Heart left ventricle (tissue), 16 donors: Measurements from ENCODE around the gene GRK5. TPM values are rescaled to one million over a fixed set of nuclear protein-coding genes. Genes with fewer than 3 reads are reported as not detected.
A peak's percentile ranks its signal among the peaks of the same experiment; 100 is the strongest.

Source experiments
- ATAC-seq, 4 donors: fragments of 200-7000 bp; cut with Tn5 transposase; one replicate each; pipeline ENCODE4 v1.9.1; 2020 to 2022; ENCODE audit warnings: moderate library complexity in 4 of 4, mild to moderate bottlenecking in 3 of 4, moderate number of reproducible peaks in 1 of 4
- DNase-seq, 5 donors: peaks; one replicate each; pipeline ENCODE4 v3.0.0-alpha.2; 2020
- H3K27ac ChIP-seq, 12 donors: fragments of 200-600 bp; sonication (generic) in 4 of 12; one replicate each; pipeline versions ENCODE4 v1.5.0 to v1.8.0; 2016 to 2022; ENCODE audit warnings: mild to moderate bottlenecking in 2 of 12
- H3K27me3 ChIP-seq, 9 donors: fragments of 200-600 bp; sonication (generic) in 2 of 9; one replicate each; pipeline versions ENCODE4 v1.5.1 to v1.8.0; 2016 to 2022; ENCODE audit warnings: mild to moderate bottlenecking in 3 of 9
- H3K36me3 ChIP-seq, 9 donors: fragments of 200-600 bp; sonication (generic) in 2 of 9; one replicate each; pipeline versions ENCODE4 v1.5.0 to v1.8.0; 2018 to 2022; ENCODE audit warnings: mild to moderate bottlenecking in 2 of 9
- H3K4me1 ChIP-seq, 12 donors: fragments of 200-600 bp; sonication (generic) in 4 of 12; one replicate each; pipeline versions ENCODE4 v1.5.0 to v1.8.0; 2016 to 2022; ENCODE audit warnings: mild to moderate bottlenecking in 3 of 12
- H3K4me3 ChIP-seq, 12 donors: fragments of 200-600 bp; sonication (generic) in 4 of 12; one replicate each; pipeline versions ENCODE4 v1.5.0 to v1.8.0; 2017 to 2022; ENCODE audit warnings: mild to moderate bottlenecking in 9 of 12, moderate library complexity in 4 of 12
- H3K9me3 ChIP-seq, 12 donors: fragments of 200-600 bp; sonication (generic) in 4 of 12; one replicate each; pipeline versions ENCODE4 v1.5.0 to v1.8.0; 2016 to 2022; ENCODE audit warnings: mild to moderate bottlenecking in 1 of 12
- CTCF ChIP-seq, 12 donors: fragments of 200-600 bp; sonication (generic) in 4 of 12; IDR thresholded peaks; one replicate each; pipeline versions ENCODE4 v1.5.0 to v1.8.0; 2018 to 2022; ENCODE audit warnings: antibody characterized with exemption in 12 of 12, mild to moderate bottlenecking in 5 of 12
- POLR2A ChIP-seq, 2 donors: fragments of 450-650 bp; IDR thresholded peaks; one replicate each; pipeline ENCODE4 v1.6.1; 2017; ENCODE audit warnings: antibody characterized with exemption in 2 of 2, mild to moderate bottlenecking in 2 of 2, moderate library complexity in 2 of 2
- WGBS, 4 donors: extraction: QIAGEN DNeasy Blood & Tissue Kit in 2 of 4; methylation state at CpG; one replicate each; pipeline versions ENCODE4 v1.1.5 to v1.1.7; 2013 to 2018; 5-methylcytosine and 5-hydroxymethylcytosine counted together
- intact Hi-C, 10 donors: fragments of 100-400 bp; cut with DNase I; formaldehyde crosslinking; loops; one replicate each; pipeline versions ENCODE4 v1.11.1 to v1.14.2; 2022
- polyA plus RNA-seq, 2 donors: library from polyadenylated mRNA; stranded (reverse); fragments of 200-250 nt; gene quantifications; one replicate each; pipeline ENCODE4 v1.2.3, GENCODE V29; 2013
- total RNA-seq, 9 donors: library from RNA; depleted of rRNA in 2 of 9; stranded (reverse); fragments of >200 nt in 2 of 9; fragmentation: NEBNext Ultra II Directional in 3 of 9; extraction: Animal tissue kit (Norgen Biotek cat#: 25700) in 3 of 9; gene quantifications; one replicate each; pipeline versions ENCODE4 v1.1.0 to v1.2.4, GENCODE V29; 2016 to 2023
- donor health status: ischemic (EF 13 %, LVEDD 7.1; RV severe dilation, severe dysfunction).
- donor health status: healthy with polysubstance abuse.
- donor health status: DM: no; HTN: yes; CAD: no.
- donor health status: DM: no; HTN: no; CAD: no.
- donor health status: ischemic (EF 25% LVEDD 6.9; RV normal size, moderate dysfunction).
- donor health status: ischemic (EF 25% LVEDD 5.7; RV mildly dilated, moderate dysfunction).
- donor health status: healthy.
- donor health status: DM: yes; HTN: yes; CAD: no.
- donor health status: ischemic (EF 35%, LVEDD 5.7; RV mildly dilated, moderate dysfunction).
- donor health status: nonischemic (EF 11% LVEDD 7.7; RV severe dilation, severe dysfunction).
- donor health status: DM: yes; HTN: yes; CAD: no.
- donor health status: PGD.
- donor health status: ischemic (EF 29% LVEDD 5.4; RV normal size, mild dysfunction).
- donor health status: nonischemic (EF 23%, LVEDD 6.1; RV moderate dilation, normal function).

GRK5 gene
- total and polyA plus RNA-seq, 11 donors = 13.1 to 58.0 (median 30.2) TPM

- TF ChIP-seq CTCF (IDR thresholded peaks at IDR 0.05) (no peak), POLR2A (IDR thresholded peaks at IDR 0.05) (no peak)
- peak overlapping the region in 1 of 12 donors; percentile 89 for H3K4me3 ChIP-seq
- H3K9me3 ChIP-seq = no peaks in the 10 kb centered on the region
- peak overlapping the region in 3 of 12 donors; percentile 12 to 94 (median 86) for H3K27ac ChIP-seq
- peaks cover 0 to 22% (median 15%) of the 10 kb centered on the region in 12 donors for H3K4me1 ChIP-seq
- peaks cover 4 to 66% (median 52%) of the 10 kb centered on the region in 9 donors for H3K36me3 ChIP-seq
- WGBS, 4 donors = 82 to 83% (median 83%) methylated on average over 8 of the region's 8 CpGs
- DNase-seq = no peak
- no peaks in the 10 kb centered on the region for H3K27me3 ChIP-seq
- intact Hi-C loops = loop anchor here in 1 of 10 donors (10.0 kb wide), 1 partner anchor 728 kb away; the partner anchor contains the start of gene SEC23IP
- no peak for ATAC-seq
These were observed 40.3 kb upstream of the GRK5 start for GRCh38 chr10:119167041-119167440.

- intact Hi-C loops = no loop called here
- DNase-seq (no peak), ATAC-seq (no peak)
- TF ChIP-seq CTCF (IDR thresholded peaks at IDR 0.05) = no peak
- TF ChIP-seq POLR2A (IDR thresholded peaks at IDR 0.05) = no peak
- Histone ChIP-seq H3K4me1 (peaks cover 3 to 22% (median 15%) of the 10 kb centered on the region in 12 donors), H3K4me3 (no peak overlapping the region), H3K36me3 (peaks cover 4 to 76% (median 67%) of the 10 kb centered on the region in 9 donors), H3K27me3 (no peaks in the 10 kb centered on the region), H3K9me3 (no peaks in the 10 kb centered on the region), H3K27ac (no peak overlapping the region)
- WGBS, 4 donors = 60 to 70% (median 63%) methylated on average over 2 of the region's 2 CpGs
These were observed 33.3 kb upstream of the GRK5 start for GRCh38 chr10:119174109-119174508.

GRCh38 chr10:119176166-119176565 lies 31.2 kb upstream of the GRK5 start:
- TF ChIP-seq CTCF (IDR thresholded peaks at IDR 0.05) = no peak
- TF ChIP-seq POLR2A (IDR thresholded peaks at IDR 0.05) = no peak
- 92 to 94% (median 93%) methylated on average over 6 of the region's 6 CpGs for WGBS, 4 donors
- intact Hi-C loops = no loop called here
- ATAC-seq = no peak
- Histone ChIP-seq H3K27me3 (no peaks in the 10 kb centered on the region), H3K4me1 (peaks cover 3 to 23% (median 17%) of the 10 kb centered on the region in 12 donors), H3K27ac (no peak overlapping the region), H3K4me3 (no peak overlapping the region), H3K9me3 (no peaks in the 10 kb centered on the region), H3K36me3 (peaks cover 4 to 56% (median 48%) of the 10 kb centered on the region in 9 donors)
- no peak for DNase-seq

- Histone ChIP-seq H3K4me1 (peaks cover 3 to 23% (median 17%) of the 10 kb centered on the region in 12 donors), H3K27me3 (no peaks in the 10 kb centered on the region), H3K27ac (peak overlapping the region; percentile 72 to 99 (median 92)), H3K9me3 (no peaks in the 10 kb centered on the region), H3K4me3 (peak overlapping the region; percentile 53 to 92 (median 76)), H3K36me3 (peaks cover 0 to 39% (median 31%) of the 10 kb centered on the region in 9 donors)
- WGBS, 4 donors = 27 to 32% (median 28%) methylated on average over 21 of the region's 21 CpGs
- TF ChIP-seq POLR2A (IDR thresholded peaks at IDR 0.05) (no peak), CTCF (IDR thresholded peaks at IDR 0.05) (no peak)
- intact Hi-C loops = no loop called here
- no peak for DNase-seq
- ATAC-seq = peak in 2 of 4 donors; percentile 1 to 3
These were observed 29.5 kb upstream of the GRK5 start for GRCh38 chr10:119177708-119178371.
